Activated CD8-positive, alpha-beta memory T cell treated with anti-CD3 and anti-CD28 coated beads, Interleukin-2, amount 50 U/mL, for 24 hours (primary cell): Measurements from ENCODE around the gene TCP10L.
"Not testable (repeated sequence)": the region's sequence is repeated elsewhere in the genome, so short reads cannot be mapped to it uniquely, and the experiment has no call there.

Experiments used
- DNase-seq: peaks from one replicate; pipeline ENCODE4 v3.0.0-alpha.2; 2020; ENCODE audit errors: extremely low read depth

The TCP10L gene

DNA sequence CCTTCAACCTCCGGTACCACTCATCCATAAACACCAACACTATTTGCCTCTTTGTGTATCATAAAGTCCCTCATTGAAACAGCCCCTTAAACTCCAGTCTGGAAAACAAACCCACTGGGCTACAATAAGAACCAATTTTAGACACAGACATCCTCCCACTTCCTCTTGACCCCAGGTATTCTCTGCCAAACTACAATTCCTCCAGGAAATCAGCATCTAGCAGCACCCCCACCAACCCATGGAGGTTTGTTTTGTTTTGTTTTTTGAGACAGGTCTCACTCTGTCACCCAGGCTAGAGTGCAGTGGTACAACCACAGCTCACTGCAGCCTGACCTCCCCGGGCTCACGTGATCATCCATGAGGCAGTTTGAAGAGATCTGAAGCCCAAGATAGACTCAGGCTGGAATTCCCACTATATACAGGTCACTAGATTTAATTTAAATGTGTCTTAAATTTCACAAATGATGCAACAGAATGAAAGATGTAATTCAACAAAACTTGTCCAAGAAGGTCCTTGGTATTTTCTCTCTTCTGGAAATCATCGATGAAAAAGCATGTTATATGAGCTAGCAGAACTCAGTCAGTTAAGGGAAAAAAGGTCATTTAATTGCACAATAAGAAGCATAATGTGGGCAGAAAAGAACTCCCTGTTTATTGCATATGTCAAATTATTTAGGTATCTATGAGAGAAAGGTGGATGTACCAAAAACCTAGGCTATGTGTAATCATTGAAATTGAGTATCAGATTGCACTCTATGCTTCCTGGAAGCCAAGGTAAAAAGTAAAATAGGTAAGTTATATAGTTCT, 30.3 kb downstream of the TCP10L start:
- no peak for DNase-seq

DNA sequence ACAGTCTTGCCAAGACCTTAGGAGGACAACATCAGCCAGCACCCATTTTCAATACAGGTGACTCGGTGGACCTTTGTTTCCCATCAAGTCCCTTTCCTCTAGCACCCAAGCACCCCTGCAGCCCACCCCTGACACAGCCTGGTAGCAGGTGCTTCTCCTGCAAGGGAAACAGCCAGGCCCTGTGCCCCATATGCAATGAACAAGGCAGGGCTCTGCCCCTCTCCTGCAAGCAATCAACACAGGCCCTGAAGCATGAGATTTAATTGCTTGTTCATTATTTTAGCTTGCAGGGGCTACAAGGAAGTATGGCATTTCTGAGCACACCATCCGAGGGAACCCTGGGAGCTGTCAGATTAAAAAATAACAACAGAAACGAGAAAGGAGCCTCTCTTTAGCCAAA, 35.4 kb downstream of the TCP10L start:
- no peak for DNase-seq

DNA sequence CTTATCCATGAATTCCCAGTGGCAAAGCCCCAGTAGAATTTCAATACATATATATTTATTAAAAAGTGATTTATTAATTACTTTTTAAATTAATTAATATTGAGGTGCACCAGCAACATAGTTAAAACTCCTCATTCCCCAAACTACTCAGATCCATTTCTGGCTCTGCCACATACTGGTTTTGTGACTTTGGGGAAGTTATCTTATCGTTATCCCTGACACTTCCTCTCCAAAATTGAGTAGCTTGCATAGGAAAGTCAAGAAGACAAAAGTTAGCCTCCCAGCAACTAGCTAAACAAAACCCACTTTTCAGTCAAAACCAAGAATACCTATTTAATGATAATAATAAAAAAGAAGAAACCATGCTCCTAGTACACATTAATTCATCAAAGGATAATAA, 35.9 kb downstream of the TCP10L start:
- no peak for DNase-seq

DNA sequence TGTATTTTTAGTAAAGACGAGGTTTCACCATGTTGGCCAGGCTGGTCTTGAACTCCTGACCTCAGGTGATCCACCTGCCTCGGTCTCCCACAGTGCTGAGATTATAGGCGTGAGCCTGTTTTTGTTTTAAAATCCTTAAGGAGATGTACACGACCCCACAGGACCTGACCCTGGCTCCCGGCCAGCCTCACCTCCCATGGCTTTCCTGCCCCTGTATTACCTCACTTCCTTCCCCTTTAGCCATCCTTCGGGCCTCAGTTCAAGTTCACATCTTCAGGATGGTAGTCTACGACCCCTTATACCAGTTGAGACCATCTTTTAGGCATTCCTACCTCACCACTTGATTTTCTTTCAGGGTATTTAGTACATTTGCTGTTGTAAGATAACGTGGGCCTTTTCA, 36.3 kb downstream of the TCP10L start:
- no peak for DNase-seq

DNA sequence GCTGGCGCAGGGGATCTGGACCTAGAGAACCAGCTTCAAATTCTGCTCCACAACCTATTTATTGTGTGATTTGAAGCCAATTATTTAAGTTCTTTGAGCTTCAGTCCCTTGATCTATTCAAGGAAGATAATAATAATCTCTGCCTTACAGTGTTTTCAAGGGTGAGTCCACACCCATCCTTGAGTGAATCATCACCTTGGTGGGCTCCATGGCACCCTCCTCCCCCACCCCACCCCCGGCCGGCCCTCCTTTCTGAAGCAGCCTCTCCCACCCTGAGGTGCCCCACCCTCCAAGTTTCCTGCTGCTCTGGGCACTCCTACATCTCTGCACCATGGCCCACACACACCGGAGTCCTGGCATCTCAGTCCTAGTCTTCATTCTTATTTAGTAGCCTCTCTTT, 38.3 kb downstream of the TCP10L start:
- no peak for DNase-seq

DNA sequence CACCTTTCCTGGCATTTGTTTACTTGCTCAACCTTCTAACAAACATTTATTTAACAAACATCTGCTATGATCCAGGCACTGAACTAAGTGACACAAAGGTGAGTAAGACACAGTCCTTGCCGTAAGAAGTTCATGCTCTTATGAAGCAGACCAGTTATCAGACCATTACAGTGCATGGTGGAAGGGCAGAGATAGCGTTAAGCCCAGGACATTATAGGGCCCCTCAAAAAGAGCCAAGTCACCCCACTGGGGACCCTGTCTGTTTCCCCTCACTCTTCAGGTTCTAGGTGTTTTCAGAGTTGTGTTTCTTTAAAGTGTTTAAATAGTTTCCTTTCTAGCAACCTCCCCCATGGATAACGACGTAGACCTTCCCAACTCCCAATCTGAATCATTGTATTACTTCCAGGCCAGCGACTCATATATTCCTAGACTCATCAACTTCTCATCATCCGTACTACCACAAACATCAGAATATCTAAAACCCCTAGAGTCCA, 39.3 kb downstream of the TCP10L start:
- DNase-seq, result no peak

DNA sequence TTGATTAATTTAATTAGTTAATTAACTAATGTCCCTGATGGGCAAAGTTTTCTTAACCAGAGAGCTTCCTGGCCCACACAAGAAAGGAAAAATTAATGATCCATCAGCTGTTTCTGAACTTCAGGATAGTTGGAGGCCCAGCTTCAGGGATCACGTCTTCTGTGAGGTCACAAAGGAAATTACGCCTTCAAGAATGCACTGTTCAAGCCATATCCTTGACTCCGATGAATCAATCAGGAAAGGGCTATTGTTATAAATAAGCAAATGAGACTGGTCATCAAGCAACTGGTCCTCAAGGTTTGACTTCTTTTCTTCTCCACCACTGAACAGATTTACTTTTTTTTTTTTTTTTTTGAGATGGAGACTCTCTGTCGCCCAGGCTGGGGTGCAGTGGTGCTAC, 40.6 kb downstream of the TCP10L start:
- no peak for DNase-seq

DNA sequence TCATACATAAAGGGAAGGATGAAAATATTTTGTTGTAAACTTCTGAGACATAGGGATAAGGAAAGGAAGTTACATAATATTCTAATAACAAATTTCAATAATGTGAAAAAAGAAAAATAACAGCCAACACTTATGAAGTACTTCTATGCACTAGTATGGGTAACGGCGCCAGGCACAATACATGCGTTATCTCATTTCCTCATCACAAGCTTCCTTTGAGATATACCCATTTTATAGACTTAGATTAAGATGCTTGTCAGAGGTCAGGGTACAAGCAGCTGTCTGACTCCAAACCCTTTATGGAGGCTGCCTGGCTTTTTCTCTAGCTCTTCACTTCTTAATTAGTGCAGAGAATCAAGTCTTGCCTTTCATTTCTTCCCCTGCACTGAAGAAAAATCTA, 41.3 kb downstream of the TCP10L start:
- no peak for DNase-seq

DNA sequence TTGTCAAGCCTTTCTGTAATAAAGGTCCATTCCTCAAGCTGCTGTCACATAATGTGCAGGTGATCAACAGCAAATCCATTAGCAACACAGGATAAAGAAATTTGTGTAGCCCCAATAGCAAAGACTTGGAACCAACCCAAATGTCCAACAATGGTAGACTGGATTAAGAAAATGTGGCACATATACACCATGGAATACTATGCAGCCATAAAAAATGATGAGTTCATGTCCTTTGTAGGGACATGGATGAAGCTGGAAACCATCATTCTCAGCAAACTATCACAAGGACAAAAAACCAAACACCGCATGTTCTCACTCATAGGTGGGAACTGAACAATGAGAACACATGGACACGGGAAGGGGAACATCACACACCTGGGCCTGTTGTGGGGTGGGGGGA, 42.3 kb downstream of the TCP10L start:
- not testable (repeated sequence) for DNase-seq

DNA sequence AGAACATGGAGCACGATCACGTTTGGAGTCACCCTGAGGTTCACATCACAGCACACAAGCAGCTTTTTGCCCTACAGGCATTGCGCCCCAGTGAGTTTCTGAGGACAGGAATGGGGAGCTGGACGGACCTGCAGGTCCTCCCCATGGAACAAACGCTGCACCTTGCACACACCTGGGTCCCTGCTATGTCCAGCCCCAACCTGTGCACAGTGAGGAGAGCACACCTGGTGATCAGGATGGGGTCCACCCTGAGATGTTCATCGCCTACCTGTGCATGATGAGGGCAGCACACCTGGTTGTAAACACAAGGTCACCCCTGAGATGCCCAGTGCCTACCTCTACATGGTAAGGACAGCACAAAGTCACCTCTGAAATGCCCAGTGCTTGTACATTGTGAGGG, 45.9 kb downstream of the TCP10L start:
- DNase-seq, result no peak

DNA sequence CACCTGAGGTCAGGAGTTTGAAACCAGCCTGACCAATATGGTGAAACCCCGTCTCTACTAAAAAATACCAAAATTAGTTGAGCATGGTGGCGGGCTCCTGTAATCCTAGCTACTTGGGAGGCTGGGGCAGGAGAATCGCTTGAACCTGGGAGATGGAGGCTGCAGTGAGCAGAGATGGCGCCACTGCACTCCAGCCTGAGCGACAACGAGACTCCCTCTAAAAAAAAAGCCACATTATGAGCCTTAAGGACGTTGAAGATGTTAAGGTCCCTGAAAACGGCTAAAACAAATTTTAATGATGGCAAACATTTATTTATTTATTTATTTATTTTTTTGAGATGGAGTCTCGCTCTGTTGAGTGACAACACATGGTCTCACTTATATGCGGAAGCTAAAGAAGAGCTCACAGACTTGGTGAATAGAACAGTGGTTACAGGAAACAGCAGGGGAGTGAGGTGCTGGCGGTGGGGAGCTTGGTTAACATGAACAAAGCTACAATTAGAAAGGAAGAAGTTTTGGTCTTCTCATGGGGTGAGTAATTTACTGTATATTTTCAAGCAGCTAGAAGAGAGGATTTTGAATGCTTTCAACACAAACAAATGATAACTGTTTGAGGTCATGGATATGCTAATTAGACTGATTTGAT, 47.1 kb downstream of the TCP10L start:
- DNase-seq, result no peak

DNA sequence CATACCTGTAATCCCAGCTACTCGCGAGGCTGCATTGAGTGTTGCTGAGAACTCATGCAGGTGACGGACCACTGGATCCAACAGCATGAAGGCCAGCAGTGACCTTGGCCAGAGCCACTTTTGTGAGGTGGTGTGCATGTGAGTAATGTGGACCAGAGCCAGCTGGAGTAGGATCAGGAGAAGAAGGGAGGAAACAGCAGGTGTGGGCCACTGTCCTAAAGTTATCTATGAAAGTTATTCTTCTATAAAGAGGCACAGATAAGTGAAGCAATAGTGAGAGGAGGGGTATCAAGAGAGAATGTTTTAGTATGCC, 47.8 kb downstream of the TCP10L start:
- no peak for DNase-seq

DNA sequence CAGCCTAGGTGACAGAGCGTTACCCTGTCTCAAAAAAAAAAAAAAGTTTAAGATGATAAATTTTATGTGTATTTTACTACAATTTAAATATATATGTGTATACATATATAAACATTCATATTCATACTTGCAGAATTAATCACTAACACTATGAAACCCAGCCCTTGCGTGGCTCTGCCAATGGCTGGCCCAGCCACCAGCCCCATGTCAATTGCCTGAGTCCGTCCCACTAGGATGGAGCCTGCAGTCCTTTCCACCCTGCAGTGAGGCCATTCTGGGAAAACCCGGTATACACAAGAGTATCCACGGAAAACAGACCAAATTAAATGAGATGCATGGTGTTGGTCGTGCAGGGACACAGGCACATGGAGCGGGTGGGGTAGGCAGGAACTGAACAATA, 49.7 kb downstream of the TCP10L start:
- DNase-seq, result no peak

DNA sequence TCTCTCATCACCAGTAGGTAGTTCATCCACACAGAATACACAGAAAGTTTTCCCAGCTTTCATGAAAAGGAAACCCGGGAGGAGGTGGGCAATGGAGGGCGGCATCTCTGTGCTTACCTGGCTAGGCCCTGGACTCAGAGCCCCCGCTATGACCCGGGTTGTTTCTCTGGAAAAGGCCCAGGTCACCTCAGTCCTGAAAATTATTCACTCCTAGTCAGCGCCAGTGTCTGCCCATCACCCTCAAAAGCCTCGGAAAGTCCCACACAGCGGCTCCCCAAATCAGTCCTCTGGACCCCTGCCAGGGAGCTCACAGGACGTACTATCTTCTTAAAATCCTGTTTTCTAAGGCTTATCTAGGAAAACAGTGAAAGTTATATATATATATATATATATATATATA, 51.2 kb downstream of the TCP10L start:
- no peak for DNase-seq

DNA sequence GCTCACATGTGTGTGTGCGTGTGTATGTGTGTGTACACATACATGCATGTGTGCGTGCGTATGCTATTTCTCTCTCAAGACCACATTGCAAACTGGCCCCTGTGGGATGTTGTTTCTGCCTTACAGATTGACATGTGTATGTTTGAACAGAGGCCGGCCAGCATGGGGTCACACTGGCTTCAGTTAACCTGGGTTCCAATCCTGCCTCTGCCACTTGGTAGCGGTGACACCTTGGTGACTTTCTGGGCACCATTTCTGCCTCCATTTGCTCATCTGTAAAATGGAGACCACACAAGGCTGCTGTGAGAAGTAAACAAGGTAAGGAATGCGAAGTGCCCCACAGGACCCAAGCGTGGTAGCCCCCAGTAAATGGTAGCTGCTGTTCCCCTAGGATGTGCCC, 51.7 kb downstream of the TCP10L start:
- DNase-seq, result no peak

DNA sequence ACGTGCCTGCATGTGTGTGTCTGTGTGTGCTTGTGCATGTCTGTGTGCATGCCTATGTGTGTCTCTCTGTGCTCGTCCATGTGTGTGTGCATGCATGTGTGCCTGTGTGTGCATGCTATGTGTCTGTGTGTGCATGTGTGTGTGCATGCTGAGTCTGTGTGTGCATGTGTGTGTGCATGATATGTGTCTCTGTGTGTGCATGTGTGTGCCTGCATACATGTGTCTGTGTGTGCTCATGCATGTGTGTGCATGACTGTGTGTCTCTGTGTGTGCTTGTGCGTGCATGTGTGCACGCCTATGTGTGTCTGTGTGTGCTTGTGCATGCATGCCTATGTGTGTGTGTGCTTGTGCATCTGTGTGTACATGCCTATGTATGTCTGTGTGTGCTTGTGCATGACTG, 52.3 kb downstream of the TCP10L start:
- DNase-seq, result no peak

DNA sequence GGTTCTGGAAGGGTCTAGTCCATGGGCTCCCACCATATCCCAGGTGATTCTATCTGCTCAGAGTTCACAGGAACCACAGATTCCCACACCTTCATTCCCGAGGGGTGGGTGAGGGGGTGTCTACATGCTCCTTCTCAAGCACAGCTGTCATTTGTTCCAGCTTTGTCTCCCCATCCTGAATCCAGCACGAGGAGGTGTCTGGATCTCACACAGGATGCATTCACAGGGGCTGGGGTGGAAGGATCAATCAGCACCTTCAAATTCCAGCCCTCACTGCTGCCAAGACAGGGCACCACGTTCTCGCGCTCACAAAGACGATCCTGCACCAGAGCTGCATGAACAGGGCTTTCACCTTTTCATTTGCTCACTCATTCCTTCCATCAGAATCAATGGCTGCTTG, 52.7 kb downstream of the TCP10L start:
- no peak for DNase-seq

DNA sequence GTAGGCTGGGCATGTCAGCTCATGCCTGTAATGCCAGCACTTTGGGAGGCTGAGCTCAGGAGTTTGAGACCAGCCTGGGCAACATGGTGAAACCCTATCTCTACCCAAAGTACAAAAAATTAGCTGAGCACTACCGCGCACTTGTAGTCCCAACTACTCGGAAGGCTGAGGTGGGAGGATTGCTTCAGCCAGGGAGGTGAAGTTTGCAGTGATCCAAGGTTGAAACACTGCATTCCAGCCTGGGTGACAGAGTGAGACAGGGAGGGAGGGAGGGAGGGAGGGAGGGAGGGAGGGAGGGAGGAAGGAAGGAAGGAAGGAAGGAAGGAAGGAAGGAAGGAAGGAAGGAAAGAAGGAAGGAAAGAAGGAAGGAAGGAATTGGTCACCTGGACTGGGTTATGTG, 53.8 kb downstream of the TCP10L start:
- not testable (repeated sequence) for DNase-seq

DNA sequence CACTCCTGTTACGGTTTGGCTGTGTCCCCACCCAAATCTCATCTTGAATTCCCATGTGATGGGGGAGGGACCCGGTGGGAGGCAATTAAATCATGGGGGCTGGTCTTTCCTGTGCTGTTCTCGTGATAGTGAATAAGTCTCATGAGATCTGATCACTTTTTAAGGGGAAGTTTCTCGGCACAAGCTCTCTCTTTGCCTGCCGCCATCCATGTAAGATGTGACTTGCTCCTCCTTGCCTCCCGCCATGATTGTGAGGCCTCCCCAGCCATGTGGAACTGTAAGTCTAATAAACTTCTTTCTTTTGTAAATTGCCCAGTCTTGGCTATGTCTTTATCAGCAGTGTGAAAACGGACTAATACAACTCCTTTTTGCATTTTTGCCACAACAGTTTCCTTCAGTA, 54.5 kb downstream of the TCP10L start:
- not testable (repeated sequence) for DNase-seq

DNA sequence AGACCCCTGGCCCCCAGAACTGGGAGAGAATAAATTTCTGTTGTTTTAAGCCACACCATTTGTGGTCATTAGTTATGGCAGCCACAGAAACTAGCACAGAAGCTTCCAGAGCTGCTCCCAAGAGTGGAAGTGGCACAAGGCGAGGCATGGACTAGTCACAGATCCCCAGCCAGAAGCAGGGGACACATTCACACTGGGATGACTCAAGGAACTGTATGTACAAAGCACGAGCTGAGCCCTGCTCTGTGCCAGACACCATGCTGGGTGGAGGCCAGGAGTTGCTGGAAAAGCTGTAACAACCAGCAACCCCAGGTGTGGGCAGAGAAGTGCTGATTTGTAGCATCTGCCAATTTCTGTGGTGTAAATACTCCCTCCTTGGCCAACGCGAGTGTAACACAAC, 55.6 kb downstream of the TCP10L start:
- no peak for DNase-seq

DNA sequence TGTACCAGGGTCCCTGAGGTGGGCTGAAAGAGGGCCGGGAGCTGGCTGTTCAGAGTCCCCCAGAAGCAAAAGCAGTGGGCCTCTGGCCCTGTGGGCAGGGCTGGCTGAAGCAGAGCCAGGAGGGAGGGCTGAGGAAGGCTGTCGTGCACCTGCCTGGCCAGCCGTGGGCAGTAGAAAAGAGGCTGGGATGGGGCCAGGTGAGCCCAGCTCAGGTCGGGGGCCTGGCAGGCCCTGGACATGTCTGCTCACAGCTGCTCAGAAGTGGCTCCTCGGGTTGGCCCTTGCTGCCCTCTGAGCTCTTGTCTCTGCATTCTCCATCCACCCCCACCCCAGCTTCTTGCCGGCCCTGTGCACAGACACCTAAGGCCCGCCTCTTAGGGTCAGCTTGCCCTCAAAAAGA, 60.0 kb downstream of the TCP10L start:
- no peak for DNase-seq

DNA sequence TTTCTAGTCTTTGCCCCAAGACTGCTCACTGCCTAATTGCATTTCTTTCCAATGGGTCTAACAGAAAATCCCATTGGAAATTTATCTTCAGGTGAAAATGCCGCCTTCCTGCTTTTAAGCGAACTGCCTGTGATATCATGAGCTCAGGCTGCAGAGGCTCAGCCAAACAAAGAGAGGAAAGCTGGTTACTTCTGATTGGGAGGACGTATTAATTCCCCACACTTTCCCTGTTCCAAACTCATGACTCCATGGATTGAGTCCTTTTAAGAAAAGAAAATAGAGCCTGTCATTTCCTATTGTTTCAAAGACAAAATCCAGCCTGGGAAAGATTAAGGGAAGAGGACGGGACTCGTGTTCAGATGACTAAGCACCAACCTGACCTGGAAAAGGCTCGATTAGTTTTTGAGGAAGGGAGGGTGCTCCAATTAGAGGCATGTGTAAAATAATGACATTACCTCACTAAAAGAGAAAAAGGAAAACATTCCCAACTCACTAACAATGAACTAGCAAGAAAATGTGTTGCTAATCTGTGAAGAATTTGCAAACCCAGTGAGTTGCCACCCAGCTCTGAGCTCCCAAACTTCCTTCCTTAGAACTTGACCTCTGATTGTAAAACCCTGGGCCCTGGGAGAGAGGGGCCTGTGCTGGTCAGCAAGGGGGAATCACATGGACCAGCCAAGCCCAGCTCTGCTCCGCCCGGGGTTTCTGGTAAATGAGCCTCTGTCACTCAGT, 61.2 kb downstream of the TCP10L start:
- DNase-seq, result no peak
